SJSA1 (cell line): Measurements from ENCODE around the gene YIF1B. TPM values are rescaled to one million over a fixed set of nuclear protein-coding genes. Genes with fewer than 3 reads are reported as not detected.

ENCODE experiments used
- DNase-seq, 2 experiments: peaks; one replicate each; pipeline ENCODE4 v3.0.0-alpha.2; 2015 to 2020; ENCODE audit warnings: low spot score in 2 of 2, low read depth in 1 of 2
- H3K27ac ChIP-seq: fragments of 250-450 bp; sonication (Bioruptor Pico); 2 replicates; pipeline ENCODE4 v1.5.1; 2020; ENCODE audit warnings: mild to moderate bottlenecking, moderate library complexity
- H3K27me3 ChIP-seq: fragments of 250-450 bp; sonication (Bioruptor Pico); replicated peaks from 2 replicates; pipeline ENCODE4 v1.5.1; 2020; ENCODE audit warnings: mild to moderate bottlenecking, moderate library complexity
- H3K36me3 ChIP-seq: fragments of 250-450 bp; sonication (Bioruptor Pico); 2 replicates; pipeline ENCODE4 v1.5.1; 2020; ENCODE audit warnings: mild to moderate bottlenecking
- H3K4me1 ChIP-seq: fragments of 250-450 bp; sonication (Bioruptor Pico); replicated peaks from 2 replicates; pipeline ENCODE4 v1.6.1; 2021; ENCODE audit warnings: mild to moderate bottlenecking
- H3K4me3 ChIP-seq: fragments of 250-450 bp; sonication (Bioruptor Pico); 2 replicates; pipeline ENCODE4 v1.5.1; 2020; ENCODE audit warnings: mild to moderate bottlenecking
- H3K9me3 ChIP-seq: fragments of 250-450 bp; sonication (Bioruptor Pico); replicated peaks from 2 replicates; pipeline ENCODE4 v1.5.1; 2020; ENCODE audit warnings: mild to moderate bottlenecking
- total RNA-seq: library from RNA; depleted of rRNA; stranded (reverse); fragments of >200 nt; shearing (Covaris generic); gene quantifications from 2 replicates; pipeline ENCODE4 v1.2.3, GENCODE V29; 2014

YIF1B gene
- total RNA-seq, 1 experiment from 2014 or later, result 92.4 TPM

DNA sequence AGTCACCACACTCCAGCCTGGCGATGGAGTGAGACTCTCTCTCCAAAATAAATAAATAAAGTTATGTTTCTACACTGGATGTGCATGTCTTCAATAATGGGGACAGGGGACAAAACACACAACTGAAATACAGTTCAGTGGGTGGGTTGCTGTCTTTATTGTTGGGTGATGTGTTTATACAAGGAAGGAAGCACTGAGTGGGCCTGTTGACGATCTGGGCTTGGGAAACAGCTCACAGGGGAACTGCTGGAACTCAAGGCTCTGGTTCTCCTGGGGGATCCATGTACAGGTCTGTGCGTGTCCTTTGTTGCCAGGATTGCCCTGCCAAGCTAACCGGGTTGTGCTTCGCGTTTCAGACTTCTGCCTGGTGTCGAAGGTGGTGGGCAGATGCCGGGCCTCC, 32.5 kb downstream of the YIF1B start:
- Histone ChIP-seq H3K27me3 (no peaks in the 10 kb centered on the region), H3K27ac (no peak overlapping the region), H3K4me1 (peaks cover 20% of the 10 kb centered on the region), H3K9me3 (no peaks in the 10 kb centered on the region), H3K4me3 (no peak overlapping the region), H3K36me3 (no peaks in the 10 kb centered on the region)
- DNase-seq, result no peak

DNA sequence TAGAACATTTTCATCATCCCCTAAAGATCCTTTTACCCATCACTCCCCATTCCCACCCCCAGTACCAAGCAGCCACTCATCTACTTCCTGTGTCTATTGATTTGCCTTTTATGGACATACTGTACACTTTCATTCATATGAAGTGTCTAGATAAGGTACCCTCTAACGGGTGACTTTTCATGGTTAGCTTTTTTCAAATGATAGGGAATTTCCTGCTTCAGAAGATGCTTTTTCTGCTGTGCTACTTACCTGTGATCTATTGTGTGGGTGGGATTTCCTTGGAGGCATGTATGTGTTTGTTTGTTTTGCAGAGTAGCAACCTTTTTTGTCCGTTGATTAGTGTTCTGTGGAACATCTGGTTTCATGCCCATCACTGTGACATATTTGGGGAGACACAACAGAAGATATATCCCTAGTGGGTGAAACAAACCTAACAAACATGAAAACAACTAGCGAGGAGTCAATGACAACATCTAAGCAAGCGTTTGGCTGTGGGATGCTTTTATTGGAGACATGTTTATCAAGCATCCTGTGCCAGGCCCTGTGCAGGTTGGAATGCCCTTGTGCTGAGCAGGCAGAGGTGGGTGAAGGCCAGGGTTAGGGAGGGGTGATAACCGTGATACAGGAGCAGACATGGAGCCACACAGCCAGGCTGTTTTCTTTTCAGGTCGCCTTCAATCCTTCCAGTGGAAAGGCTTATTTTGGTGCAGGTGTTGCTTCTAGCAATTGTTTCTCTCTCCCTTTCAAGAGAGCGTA, 33.8 kb downstream of the YIF1B start:
- Histone ChIP-seq H3K4me3 (no peak overlapping the region), H3K27me3 (no peaks in the 10 kb centered on the region), H3K9me3 (no peaks in the 10 kb centered on the region), H3K27ac (no peak overlapping the region), H3K36me3 (no peaks in the 10 kb centered on the region), H3K4me1 (peaks cover 26% of the 10 kb centered on the region)
- no peak for DNase-seq

DNA sequence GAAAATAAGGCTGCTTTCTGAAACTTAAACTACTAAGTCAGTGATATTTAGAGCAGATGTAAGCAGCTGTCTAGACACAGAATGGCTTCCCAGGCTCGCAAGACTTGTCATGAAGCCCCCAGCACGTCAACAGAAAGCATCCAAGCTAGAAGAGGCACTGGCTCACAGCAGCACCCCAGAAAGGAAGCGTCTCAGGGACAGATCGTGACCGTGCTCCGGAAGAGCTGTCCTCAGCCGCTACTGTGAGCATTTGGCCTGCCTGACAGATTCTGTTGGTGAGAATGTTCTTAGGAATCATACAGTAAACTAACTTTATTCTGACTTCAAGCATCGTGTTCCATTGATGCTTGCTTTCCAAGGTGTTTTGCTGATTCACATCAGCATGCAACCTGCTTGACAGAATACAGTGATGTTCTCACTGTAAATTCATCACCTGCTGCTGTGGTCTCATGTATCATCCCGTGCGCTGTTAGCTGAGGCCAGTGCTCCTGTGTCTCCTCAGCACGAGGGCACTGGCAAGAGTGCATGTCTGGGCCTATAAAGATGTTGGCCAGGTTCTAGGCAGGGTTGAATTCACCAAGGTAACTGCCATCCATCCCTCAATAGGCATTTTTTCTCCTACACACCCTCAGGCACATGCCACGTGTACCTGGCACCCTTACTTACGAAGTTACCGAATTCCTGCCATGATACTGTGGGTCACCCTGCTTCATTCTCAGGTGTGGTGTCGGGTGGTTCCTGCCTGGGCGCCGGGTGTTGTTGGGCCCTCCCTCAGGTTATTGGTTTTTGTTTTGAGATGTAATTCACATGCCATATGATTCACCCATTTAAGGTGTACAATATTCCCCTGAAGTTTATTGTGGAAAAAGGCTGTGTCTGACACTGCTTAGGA, 35.5 kb downstream of the YIF1B start:
- no peaks in the 10 kb centered on the region for H3K27me3 ChIP-seq
- H3K4me3 ChIP-seq, result no peak overlapping the region
- no peaks in the 10 kb centered on the region for H3K36me3 ChIP-seq
- no peak overlapping the region for H3K27ac ChIP-seq
- no peaks in the 10 kb centered on the region for H3K9me3 ChIP-seq
- no peak for DNase-seq
- peaks cover 17% of the 10 kb centered on the region for H3K4me1 ChIP-seq

DNA sequence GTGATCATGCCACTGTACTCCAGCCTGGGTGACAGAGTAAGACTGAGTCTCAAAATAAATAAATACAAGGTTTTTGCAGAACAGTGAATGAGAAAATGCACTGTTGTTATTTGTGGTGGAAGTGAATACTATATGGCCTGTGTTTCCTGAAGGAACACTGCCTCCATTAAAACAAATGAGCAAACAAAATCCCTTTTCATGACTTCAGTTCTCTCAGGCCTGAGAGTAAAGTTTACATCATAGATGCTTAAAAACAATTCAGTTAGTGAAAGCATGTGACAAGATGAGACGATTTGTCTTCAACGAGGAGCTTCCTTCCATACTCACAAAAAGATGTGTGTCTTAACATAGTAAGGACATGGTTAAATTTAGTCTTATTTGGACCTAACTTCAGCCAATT, 37.0 kb downstream of the YIF1B start:
- H3K27me3 ChIP-seq, result no peaks in the 10 kb centered on the region
- no peak overlapping the region for H3K27ac ChIP-seq
- H3K4me1 ChIP-seq, result peaks cover 15% of the 10 kb centered on the region
- no peak for DNase-seq
- H3K4me3 ChIP-seq, result no peak overlapping the region
- no peaks in the 10 kb centered on the region for H3K9me3 ChIP-seq
- H3K36me3 ChIP-seq, result no peaks in the 10 kb centered on the region

DNA sequence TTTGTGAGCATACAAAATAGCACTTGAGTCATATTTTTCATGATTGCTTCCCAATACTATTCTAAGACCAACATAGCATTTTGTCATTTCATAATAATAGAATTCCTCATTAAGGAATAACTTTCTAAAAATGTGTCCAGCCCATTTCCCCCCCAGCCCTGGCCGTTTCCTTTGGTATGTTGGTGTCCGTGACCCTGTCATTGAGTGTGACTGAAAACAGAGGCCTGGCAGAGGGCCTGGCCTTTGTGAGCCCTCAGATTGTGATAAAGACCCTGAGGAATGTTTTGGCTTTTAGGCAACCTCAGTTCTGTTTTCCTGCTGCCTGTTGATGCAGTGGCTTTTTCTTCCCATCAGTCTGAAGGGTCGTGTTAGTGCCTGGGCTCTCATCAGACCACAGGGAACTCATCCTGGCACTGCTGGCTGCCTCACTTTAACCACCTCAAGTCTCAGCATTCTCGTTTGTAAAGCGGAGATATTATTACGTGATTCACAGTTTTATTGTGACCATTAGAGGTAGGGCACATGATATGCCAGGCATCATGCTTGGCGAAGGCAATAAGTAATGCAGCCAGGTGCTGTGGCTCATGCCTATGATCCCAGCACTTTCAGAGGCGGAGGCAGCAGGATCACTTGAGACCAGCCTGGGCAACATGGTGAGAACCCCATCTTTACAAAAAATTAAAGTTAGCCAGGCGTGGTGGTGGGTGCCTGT, 37.6 kb downstream of the YIF1B start:
- peaks cover 15% of the 10 kb centered on the region for H3K4me1 ChIP-seq
- no peak for DNase-seq
- H3K9me3 ChIP-seq, result no peaks in the 10 kb centered on the region
- H3K36me3 ChIP-seq, result no peaks in the 10 kb centered on the region
- H3K27ac ChIP-seq, result no peak overlapping the region
- H3K4me3 ChIP-seq, result no peak overlapping the region
- no peaks in the 10 kb centered on the region for H3K27me3 ChIP-seq

DNA sequence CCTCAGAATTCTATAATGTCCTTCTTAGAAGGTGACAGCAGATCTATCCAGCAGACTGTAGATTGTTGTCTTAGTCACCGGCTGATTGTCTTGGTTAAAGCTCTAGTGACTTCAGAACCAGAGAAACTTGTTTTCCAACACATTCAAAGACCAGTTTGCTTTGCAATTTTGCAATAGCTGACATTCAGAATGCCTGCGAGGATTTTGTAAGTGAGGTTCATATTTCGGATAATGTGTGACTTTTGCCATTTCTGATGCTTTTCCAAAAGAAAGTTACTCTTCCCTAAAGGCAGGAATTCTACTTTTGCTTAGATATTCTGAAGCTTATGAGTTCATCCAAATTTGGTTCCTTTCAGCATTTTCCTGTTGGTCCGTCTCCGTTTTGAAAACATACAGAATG, 38.2 kb downstream of the YIF1B start:
- no peak overlapping the region for H3K27ac ChIP-seq
- no peak overlapping the region for H3K4me3 ChIP-seq
- H3K9me3 ChIP-seq, result no peaks in the 10 kb centered on the region
- no peaks in the 10 kb centered on the region for H3K27me3 ChIP-seq
- H3K4me1 ChIP-seq, result peaks cover 15% of the 10 kb centered on the region
- H3K36me3 ChIP-seq, result no peaks in the 10 kb centered on the region
- no peak for DNase-seq

DNA sequence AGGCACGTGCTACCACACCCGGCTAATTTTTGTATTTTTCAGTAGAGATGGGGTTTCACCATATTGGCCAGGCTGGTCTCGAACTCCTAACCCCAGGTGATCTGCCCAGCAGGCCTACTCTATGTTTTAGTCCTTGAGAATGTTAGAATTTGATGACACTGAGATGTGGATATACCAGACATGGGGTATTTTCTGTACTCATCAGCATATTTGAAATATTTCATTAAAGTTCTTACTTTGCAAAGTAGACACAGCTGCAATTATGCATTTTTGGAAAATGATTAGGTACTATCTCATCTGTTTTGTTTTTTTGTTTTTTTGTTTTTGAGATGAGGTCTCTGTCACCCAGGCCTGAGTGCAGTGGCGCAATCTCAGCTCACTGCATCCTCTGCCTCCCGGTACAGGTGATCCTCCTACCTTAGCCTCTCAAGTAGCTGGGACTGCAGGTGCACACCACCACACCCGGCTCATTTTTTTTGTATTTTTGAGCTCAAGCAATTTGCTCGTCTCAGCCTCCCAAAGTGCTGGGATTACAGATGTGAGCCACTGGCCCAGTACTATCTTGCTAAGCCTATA, 38.7 kb downstream of the YIF1B start:
- peaks cover 15% of the 10 kb centered on the region for H3K4me1 ChIP-seq
- no peaks in the 10 kb centered on the region for H3K9me3 ChIP-seq
- no peak overlapping the region for H3K4me3 ChIP-seq
- H3K27me3 ChIP-seq, result no peaks in the 10 kb centered on the region
- DNase-seq, result no peak
- H3K36me3 ChIP-seq, result no peaks in the 10 kb centered on the region
- H3K27ac ChIP-seq, result no peak overlapping the region

DNA sequence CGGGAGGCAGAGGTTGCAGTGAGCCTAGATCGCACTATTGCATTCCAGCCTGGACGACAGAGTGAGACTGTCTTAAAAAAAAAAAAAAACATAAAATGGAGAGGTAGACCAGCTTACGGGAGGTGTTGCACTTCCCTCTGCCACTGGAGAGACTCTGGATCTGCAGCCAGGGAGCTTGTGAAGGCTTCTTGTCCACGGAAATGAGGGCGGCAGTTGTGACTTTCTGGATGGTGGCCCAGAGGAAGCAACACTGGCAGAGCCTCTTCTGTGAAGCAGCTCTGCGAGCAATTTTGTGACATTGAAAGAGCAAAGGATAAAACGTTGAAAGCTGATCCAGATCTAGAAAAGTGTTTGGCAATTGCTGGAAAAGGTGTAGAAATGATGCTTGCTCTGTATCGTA, 41.0 kb downstream of the YIF1B start:
- no peak for DNase-seq
- H3K4me1 ChIP-seq, result peaks cover 22% of the 10 kb centered on the region
- no peak overlapping the region for H3K27ac ChIP-seq
- no peaks in the 10 kb centered on the region for H3K27me3 ChIP-seq
- no peak overlapping the region for H3K4me3 ChIP-seq
- no peaks in the 10 kb centered on the region for H3K36me3 ChIP-seq
- no peaks in the 10 kb centered on the region for H3K9me3 ChIP-seq

DNA sequence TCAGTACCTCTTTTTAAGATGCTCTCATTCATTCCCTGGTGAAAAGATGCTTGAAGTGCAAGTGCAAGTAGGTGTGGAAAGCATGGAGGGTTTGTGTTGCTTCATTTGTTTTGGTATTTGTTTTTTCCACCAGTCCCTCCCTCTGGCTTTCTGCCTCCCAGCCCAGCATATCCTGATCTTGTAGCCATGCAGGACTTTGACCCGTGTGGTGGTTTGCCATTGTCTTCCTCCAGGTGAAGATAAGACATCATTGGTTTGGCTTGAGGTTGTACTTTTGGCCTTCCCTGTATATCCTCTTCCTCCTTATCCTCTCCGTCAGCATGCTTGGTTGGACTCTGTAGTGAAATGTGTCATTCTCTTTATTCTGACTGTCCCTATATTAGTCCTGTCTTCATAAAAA, 42.2 kb downstream of the YIF1B start:
- peaks cover 18% of the 10 kb centered on the region for H3K4me1 ChIP-seq
- no peaks in the 10 kb centered on the region for H3K9me3 ChIP-seq
- no peak overlapping the region for H3K27ac ChIP-seq
- DNase-seq, result no peak
- no peaks in the 10 kb centered on the region for H3K27me3 ChIP-seq
- H3K36me3 ChIP-seq, result no peaks in the 10 kb centered on the region
- H3K4me3 ChIP-seq, result no peak overlapping the region

DNA sequence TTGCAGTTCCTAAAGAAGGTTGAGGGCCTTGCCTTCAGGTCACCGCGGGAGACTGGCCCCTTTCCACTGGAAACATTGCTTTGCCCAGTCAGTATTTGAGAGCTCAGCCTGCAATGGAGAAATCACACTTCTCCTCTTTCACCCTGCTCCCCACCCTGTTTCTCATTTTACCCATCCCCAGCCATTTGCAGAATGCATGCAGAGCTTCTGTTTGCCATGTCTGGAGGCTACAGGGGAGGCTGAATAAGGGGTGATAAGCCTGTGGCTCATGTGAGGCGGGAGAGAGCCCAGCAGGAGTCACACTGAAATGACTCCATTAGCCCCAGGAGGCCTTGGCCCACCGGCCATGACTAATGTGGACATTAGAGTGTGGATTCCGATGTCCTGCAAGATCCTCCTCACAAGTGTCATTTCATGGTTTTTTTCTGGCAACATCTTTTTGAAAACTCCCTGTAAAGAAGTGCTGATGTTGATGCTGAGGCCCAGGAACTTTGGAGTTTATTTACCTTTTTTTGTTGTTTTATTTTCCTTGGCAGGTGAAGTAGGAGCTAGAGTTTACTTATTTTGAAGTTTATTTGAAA, 45.1 kb downstream of the YIF1B start:
- Histone ChIP-seq H3K27me3 (no peaks in the 10 kb centered on the region), H3K9me3 (no peaks in the 10 kb centered on the region), H3K4me3 (no peak overlapping the region), H3K27ac (no peak overlapping the region), H3K4me1 (peaks cover 15% of the 10 kb centered on the region), H3K36me3 (no peaks in the 10 kb centered on the region)
- no peak for DNase-seq

DNA sequence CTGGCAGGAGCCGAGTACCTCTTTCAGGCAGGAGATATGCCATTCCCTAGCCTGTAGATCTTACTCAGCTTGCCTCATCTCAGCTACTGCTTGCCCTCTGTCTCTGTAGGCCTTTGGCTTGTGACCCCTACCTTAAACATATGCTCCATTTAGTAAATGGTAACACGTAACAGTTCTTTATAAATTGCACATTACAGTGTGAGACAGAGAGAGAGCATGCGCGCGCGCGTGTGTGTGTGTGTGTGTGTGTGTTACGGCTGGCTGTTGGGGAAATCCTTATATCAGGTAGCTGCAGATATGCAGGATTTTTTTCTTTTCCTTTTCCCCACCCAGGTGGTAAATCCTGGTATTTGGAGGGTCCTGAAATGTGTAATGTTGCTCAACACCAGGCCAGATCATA, 47.2 kb downstream of the YIF1B start:
- Histone ChIP-seq H3K4me3 (no peak overlapping the region), H3K27me3 (no peaks in the 10 kb centered on the region)
- DNase-seq, result no peak

DNA sequence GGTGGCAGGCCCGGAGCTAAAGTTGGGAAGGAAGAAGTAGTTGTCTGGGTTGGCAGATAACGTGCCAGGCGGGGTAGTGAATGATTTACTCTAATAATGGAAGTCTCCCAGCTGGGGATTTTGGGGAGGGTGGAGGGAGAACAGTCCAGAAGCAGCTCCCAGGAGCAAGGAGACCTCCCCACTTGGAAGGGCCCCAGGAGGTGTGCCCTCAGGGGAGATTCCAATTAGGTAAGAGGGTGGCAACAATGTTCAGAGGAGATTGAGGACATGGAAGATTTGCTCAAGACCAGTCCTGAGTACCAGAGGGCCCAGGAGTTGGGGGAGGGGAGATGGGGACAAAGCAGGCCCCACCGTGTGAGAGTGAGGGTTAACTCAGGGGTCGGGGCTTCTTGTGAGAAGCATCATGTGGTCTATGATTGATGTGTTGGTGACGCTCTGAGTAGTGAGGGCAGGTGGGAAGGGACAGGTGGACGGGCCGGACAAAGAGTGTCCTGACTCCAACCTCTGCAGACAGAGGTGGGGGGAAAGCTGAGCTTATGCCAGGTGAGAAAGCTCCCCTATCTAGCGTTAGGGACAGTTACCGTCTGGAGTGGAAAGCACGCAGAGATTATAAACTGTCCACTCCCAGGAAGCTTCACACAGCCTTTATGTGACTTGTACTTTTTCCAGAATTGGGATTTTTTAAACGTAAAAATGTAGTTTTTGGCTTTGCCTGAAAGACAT, 47.8 kb downstream of the YIF1B start:
- Histone ChIP-seq H3K4me3 (no peak overlapping the region), H3K4me1 (peaks cover 25% of the 10 kb centered on the region), H3K27me3 (no peaks in the 10 kb centered on the region), H3K36me3 (no peaks in the 10 kb centered on the region), H3K27ac (no peak overlapping the region), H3K9me3 (no peaks in the 10 kb centered on the region)
- DNase-seq, result no peak

More for the DNA sequence above, 47.2 kb downstream of the YIF1B start:
- Histone ChIP-seq H3K36me3 (no peaks in the 10 kb centered on the region), H3K4me1 (peaks cover 25% of the 10 kb centered on the region), H3K27ac (no peak overlapping the region), H3K9me3 (no peaks in the 10 kb centered on the region)
